GM19455 (cell line): ENCODE measurements around the gene CYP4F8.
"Not testable (repeated sequence)": the region's sequence is repeated elsewhere in the genome, so short reads cannot be mapped to it uniquely, and the experiment has no call there.

Experiments used
- ATAC-seq: cut with Tn5 transposase; IDR thresholded peaks from one replicate; pipeline ENCODE4 v1.9.1; 2021; ENCODE audit not compliant: unreplicated experiment

The CYP4F8 gene

DNA sequence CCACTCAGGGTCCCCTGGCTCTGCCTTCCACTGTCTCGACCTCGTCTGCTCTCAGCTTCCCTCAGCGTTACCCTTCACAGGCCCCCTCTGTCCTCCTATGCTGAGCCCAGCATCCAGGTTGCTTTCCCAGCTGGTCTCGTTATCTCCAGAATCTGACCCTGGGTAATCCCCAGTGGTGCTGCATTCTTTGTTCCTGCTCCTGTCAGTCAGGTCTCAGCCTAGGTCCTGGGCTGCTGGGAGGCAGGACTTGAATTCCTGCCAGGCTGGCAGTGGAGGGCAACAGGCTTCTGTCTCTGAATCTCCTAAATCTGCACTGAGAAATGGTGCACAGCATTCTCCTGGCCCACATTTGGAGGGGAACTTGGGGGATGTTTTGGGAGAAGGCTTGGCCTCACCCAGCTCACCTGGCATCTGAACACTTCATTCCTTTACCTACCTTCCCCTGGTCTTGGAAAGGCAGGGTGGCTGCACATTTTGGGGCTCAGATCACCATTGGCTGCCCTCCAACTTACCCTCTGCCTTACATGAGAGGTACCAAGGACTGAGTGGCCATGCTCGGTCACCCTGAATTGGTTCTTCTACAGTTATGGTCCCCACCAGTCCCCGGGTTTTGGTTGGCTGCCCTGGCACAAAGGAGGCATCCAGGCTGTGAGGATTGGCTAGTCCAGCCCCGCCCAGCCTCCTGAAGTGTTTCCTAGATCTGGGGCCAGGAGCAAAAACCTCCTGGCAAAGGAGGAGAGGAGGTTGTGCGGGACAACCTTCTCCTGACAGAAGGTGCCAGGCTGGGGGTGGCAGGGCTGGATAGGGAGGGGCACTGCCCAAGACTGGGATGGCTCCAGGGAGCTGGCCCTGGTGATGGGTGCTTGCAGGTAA is at the start of gene CYP4F8:
Gene CYP4F8, plus strand, starts transcription at position 712 of the 873 bp plus-strand sequence. CDS start 399 bp downstream, outside the sequence.
- ATAC-seq, result no peak

DNA sequence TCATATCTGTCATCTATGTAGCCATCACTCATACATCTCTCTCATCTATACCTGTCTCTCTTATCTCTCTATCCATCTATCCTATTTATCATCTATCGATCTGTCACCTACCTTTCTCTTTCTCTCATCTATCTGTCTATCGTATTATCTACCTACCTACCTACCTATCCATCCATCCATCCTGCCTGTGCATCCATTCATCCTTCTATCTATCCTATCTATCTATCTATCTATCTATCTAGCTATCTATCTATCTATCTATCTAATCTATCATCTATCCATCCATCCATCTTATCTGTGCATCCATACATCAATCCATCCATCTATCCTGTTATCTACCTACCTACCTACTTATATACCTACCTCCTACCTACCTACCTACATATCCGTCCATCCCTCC is 44.6 kb upstream of the CYP4F8 start:
- ATAC-seq, result no peak

- no peak for ATAC-seq
These were observed 39.6 kb upstream of the CYP4F8 start for GRCh38 chr19:15575406-15575805.

- ATAC-seq, result no peak
These were observed 38.4 kb upstream of the CYP4F8 start for GRCh38 chr19:15576526-15577156.

GRCh38 chr19:15577184-15577771 is 37.7 kb upstream of the CYP4F8 start:
- ATAC-seq, result no peak

DNA sequence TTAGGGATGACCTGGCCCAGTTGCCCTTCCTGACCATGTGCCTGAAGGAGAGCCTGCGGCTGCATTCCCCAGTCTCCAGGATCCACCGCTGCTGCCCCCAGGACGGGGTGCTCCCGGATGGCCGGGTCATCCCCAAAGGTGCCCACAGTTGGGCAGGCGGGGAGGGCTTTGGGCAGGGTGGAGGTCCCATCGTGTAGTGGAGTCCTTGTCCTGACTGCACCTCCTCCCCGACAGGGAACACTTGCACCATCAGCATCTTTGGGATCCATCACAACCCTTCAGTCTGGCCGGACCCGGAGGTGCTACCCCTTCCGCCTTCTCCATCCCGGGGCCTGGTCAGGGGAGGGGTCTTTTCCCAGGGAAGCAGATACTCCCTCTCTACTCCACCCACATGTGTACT is 31.7 kb upstream of the CYP4F8 start:
- no peak for ATAC-seq

- ATAC-seq, result no peak
These were observed 30.9 kb upstream of the CYP4F8 start for GRCh38 chr19:15584095-15584494.

DNA sequence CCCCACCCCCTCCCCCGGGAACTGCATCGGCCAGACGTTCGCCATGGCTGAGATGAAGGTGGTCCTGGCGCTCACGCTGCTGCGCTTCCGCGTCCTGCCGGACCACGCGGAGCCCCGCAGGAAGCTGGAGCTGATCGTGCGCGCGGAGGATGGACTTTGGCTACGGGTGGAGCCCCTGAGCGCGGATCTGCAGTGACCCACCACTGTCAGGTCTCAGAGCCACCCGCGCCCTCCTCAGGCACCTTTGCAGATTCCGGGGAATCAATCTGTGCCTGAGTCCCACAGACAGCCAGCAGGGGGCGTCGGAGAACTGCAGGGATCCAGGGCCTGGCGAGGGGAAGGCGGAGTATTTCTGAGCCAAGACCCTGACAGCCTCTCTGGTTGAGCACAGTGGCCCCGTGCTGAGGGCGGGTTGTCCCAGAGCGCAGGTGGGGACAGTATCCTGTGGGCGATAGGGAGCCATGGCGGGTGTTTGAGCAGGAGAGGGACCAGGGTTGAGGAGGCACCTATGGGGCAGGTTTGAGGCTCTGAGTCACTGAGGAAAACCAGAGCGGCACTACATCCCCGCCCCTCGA is 30.4 kb upstream of the CYP4F8 start:
- no peak for ATAC-seq

- ATAC-seq, result no peak
These were observed 27.4 kb upstream of the CYP4F8 start for GRCh38 chr19:15587663-15588062.

- ATAC-seq, result no peak
These were observed 26.8 kb upstream of the CYP4F8 start for GRCh38 chr19:15588265-15588664.

GRCh38 chr19:15589760-15590451 is 25.1 kb upstream of the CYP4F8 start:
- ATAC-seq, result no peak

- ATAC-seq, result no peak
These were observed 23.2 kb upstream of the CYP4F8 start for GRCh38 chr19:15591796-15592195.

- not testable (repeated sequence) for ATAC-seq
These were observed 22.5 kb upstream of the CYP4F8 start for GRCh38 chr19:15592506-15592905.

DNA sequence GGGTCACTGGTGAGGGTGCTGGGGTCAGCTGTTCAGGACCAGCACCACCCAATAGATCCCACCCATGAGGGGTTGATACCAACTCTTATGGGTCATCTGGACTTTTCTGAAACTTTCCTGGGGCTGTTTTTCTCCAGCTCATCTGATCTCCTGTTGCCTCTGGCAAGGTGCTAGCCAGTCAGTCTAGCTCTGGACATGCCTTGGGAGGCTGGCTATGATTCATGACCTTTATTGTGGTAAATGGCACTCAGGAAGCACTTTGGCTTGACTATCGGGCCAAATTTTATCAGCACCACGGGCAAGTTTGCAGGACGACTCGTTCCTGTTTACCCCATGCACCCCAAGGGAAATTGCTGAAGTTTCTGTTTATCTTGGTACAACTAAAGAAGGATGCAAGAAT is 21.3 kb upstream of the CYP4F8 start:
- ATAC-seq, result not testable (repeated sequence)

DNA sequence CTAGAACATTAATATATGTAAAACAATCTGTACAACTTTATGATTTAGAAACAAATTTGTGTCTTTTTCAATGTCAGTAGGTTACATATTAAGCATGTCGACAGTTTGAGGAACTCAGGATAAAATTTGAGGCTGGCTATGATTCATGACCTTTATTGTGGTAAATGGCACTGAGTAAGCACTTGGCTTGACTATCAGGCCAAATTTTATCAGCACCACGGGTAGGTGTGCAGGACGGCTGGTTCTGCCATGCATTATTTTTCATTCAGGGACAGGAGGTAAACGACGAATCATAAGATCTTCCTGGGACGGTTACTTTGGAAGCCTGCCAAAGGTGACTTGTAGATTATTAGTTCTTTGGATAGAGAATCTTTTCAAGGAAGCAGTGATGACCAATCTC is 19.9 kb upstream of the CYP4F8 start:
- no peak for ATAC-seq

DNA sequence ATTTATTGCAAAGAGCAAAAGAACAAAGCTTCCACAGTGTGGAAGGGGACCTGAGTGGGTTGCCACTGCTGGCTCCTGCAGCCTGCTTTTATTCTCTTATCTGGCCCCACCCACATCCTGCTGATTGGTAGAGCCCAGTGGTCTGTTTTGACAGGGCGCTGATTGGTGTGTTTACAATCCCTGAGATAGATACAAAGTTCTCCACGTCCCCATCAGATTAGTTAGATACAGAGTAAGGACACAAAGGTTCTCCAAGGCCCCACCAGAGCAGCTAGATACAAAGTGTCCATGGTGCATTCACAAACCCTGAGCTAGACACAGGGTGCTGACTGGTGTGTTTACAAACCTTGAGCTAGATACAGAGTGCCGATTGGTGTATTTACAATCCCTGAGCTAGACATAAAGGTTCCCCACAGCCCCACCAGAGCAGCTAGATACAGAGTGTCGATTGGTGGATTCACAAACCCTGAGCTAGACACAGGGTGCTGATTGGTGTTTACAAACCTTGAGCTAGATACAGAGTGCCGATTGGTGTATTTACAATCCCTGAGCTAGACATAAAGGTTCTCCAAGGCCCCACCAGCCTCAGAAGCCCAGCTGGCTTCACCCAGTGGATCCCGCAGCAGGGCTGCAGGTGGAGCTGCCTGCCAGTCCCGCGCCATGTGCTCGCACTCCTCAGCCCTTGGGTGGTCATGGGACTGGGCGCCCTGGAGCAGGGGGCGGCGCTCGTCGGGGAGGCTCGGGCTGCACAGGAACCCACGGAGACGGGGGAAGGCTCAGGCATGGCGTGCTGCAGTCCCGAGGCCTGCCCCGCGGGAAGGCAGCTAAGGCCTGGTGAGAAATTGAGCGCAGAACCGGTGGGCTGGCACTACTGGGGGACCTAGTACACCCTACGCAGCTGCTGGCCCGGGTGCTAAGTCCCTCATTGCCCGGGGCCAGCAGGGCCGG is 6.8 kb upstream of the CYP4F8 start:
- not testable (repeated sequence) for ATAC-seq

GRCh38 chr19:15609261-15609660 is 5.8 kb upstream of the CYP4F8 start:
- ATAC-seq, result no peak

- no peak for ATAC-seq
These were observed 2.7 kb upstream of the CYP4F8 start for GRCh38 chr19:15612342-15612741.

GRCh38 chr19:15613338-15613737 is 1.7 kb upstream of the CYP4F8 start:
- ATAC-seq, result no peak

DNA sequence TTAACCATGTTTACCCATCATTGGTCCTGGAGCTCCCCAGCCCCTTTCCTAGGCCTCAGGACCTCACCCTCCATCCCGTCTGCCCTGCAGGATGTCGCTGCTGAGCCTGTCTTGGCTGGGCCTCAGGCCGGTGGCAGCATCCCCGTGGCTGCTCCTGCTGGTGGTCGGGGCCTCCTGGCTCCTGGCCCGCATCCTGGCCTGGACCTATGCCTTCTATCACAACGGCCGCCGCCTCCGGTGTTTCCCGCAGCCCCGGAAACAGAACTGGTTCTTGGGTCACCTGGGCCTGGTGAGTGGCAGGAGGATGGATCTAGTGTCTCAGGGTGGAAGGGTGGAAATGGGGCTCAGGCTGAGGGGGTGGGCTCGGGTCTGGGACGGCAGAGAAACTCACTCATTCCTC is 508 bp downstream of the CYP4F8 start:
- no peak for ATAC-seq
